Large intestine (tissue), 3 donors: ENCODE results near the gene LRP1. TPM values are rescaled to one million over a fixed set of nuclear protein-coding genes. Genes with fewer than 3 reads are reported as not detected.

Experiments used
- DNase-seq, 2 donors: peaks; one replicate each; pipeline versions ENCODE4 v3.0.0 to v3.0.0-alpha.2; 2013
- H3K27ac ChIP-seq: one replicate; pipeline ENCODE4 v1.5.1; 2013; ENCODE audit warnings: low read length
- H3K27me3 ChIP-seq: 2 replicates; pipeline ENCODE4 v1.6.1; 2013; ENCODE audit warnings: low read length; ENCODE audit not compliant: control insufficient read depth, insufficient read depth
- H3K36me3 ChIP-seq: 2 replicates; pipeline ENCODE4 v1.6.1; 2013; ENCODE audit warnings: low read length; ENCODE audit not compliant: control insufficient read depth, insufficient read depth
- H3K4me1 ChIP-seq: one replicate; pipeline ENCODE4 v1.6.1; 2013; ENCODE audit warnings: low read length; ENCODE audit not compliant: control insufficient read depth, insufficient read depth
- H3K4me3 ChIP-seq: one replicate; pipeline ENCODE4 v1.5.1; 2013; ENCODE audit warnings: low read length
- H3K9me3 ChIP-seq: one replicate; pipeline ENCODE4 v1.6.1; 2013; ENCODE audit warnings: mild to moderate bottlenecking, low read depth, low read length, moderate library complexity; ENCODE audit not compliant: control insufficient read depth
- WGBS: methylation state at CpG from one replicate; pipeline ENCODE4 v1.1.5; 2013; ENCODE audit warnings: low lambda C conversion rate; ENCODE audit not compliant: insufficient coverage; 5-methylcytosine and 5-hydroxymethylcytosine counted together
- polyA plus RNA-seq: library from polyadenylated mRNA; unstranded; fragments of 120-200 nt; gene quantifications from one replicate; pipeline ENCODE4 v1.2.1, GENCODE V29; 2013

LRP1 gene
- polyA plus RNA-seq, 1 donor: 100 TPM

DNA sequence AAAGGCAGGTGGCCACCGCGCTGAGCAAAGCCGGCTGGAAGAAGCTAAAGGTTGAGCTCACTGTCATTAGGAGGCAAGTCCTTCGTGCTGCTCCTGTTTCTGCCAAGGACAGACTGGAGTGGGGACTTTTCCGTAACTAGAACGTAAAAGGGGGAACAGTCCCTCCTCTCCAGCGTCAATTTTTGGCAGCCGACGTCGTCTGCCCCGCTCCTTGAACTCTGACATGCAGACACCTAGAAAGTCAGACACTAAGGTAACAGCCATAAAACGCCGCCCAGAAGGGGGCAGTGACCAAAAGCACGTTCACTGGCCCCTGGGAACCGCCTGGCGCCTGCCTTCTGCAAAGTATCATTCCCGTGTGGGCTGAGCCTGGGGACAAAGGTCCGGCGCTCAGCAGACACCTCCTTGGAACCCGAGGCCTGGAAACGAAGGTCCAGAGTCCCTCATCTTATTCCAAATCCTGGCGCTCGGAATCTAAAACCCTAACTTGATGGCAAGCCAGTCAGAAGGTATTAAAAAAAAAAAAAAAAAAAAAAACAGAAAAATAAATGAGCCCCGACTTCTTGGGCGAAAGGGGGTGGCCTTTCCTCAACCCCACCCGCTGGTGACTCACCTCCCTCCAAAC lies 1.1 kb upstream of the LRP1 start:
- Histone ChIP-seq H3K27me3 (no peaks in the 10 kb centered on the region), H3K27ac (peak overlapping the region; percentile 99), H3K9me3 (no peaks in the 10 kb centered on the region), H3K4me1 (peaks cover 40% of the 10 kb centered on the region), H3K4me3 (peak overlapping the region; percentile 91), H3K36me3 (peaks cover 3% of the 10 kb centered on the region)
- WGBS: no CpG with 5 or more reads among the region's 26 CpGs
- peak; percentile 88 to 95 for DNase-seq

DNA sequence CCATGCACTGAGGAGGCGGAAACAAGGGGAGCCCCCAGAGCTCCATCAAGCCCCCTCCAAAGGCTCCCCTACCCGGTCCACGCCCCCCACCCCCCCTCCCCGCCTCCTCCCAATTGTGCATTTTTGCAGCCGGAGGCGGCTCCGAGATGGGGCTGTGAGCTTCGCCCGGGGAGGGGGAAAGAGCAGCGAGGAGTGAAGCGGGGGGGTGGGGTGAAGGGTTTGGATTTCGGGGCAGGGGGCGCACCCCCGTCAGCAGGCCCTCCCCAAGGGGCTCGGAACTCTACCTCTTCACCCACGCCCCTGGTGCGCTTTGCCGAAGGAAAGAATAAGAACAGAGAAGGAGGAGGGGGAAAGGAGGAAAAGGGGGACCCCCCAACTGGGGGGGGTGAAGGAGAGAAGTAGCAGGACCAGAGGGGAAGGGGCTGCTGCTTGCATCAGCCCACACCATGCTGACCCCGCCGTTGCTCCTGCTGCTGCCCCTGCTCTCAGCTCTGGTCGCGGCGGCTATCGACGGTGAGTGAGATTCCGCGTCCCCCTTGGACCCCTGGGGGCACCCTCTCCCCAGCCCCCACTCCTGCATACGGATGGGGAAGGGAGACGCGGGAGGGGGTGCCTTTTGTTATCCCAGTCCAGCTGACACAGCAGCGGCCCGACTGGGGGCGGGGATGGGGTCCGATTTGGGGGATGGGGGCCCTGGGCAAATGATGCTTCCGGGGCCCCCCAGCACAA lies 400 bp downstream of the LRP1 start:
- H3K27me3 ChIP-seq: no peaks in the 10 kb centered on the region
- DNase-seq: peak in 1 of 2 donors; percentile 29
- H3K4me1 ChIP-seq: peaks cover 49% of the 10 kb centered on the region

DNA sequence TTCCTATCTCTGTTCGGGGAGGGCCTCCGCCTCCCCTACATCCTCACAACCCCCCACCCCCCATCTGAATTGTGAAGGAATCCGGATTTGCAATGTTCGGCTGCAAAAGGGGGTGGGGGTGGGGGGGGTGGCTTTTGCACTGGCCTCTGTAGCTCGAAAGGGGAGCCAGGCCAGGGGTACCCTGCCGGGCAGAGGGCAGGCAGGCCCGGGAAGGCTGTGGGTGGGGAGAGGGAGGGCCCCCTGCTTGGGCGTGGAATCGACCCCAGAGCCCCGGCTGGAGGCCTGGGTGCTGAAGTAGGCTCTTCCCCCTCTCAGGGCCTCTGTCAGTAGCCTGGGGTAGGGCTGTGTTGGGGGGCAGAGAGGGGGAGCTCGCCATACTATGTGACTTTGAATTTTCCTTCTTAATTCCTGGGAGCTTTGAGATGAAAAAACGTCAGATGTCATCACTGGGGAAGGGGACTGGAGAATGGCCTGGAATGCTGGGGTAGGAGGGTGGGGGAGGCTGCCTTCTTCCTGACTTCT lies 1.1 kb downstream of the LRP1 start:
- peak overlapping the region; percentile 99 for H3K27ac ChIP-seq
- peak in 1 of 2 donors; percentile 62 for DNase-seq
- peaks cover 49% of the 10 kb centered on the region for H3K4me1 ChIP-seq
- no peaks in the 10 kb centered on the region for H3K9me3 ChIP-seq
- no peaks in the 10 kb centered on the region for H3K27me3 ChIP-seq
- no CpG with 5 or more reads among the region's 12 CpGs for whole genome bisulfite sequencing
- peak overlapping the region; percentile 91 for H3K4me3 ChIP-seq
- peaks cover 7% of the 10 kb centered on the region for H3K36me3 ChIP-seq

More for the DNA sequence above, 400 bp downstream of the LRP1 start:
- no peaks in the 10 kb centered on the region for H3K9me3 ChIP-seq
- H3K27ac ChIP-seq: peak overlapping the region; percentile 99
- peak overlapping the region; percentile 91 for H3K4me3 ChIP-seq
- peaks cover 7% of the 10 kb centered on the region for H3K36me3 ChIP-seq
- WGBS: no CpG with 5 or more reads among the region's 35 CpGs

DNA sequence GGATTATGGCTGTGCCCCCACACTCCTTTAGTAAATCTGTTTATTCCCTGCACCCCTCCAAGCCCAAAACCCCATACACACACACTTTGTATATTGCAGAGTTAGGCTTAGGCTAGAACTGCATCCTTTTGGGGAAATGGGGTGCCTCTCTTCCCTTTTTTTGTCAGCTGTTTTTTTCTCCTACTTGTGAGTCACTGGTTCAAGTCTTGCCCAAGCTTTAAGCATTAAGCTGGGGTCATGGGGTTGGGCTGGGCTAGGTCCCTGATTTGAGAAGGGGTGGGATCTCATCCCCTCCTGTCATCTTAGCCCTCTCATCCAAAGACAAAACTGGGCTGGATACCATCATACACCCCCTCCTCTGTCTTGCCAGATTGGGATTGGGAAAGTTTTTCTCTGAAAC lies 1.6 kb downstream of the LRP1 start:
- Histone ChIP-seq H3K4me1 (peaks cover 49% of the 10 kb centered on the region), H3K4me3 (peak overlapping the region; percentile 91)

DNA sequence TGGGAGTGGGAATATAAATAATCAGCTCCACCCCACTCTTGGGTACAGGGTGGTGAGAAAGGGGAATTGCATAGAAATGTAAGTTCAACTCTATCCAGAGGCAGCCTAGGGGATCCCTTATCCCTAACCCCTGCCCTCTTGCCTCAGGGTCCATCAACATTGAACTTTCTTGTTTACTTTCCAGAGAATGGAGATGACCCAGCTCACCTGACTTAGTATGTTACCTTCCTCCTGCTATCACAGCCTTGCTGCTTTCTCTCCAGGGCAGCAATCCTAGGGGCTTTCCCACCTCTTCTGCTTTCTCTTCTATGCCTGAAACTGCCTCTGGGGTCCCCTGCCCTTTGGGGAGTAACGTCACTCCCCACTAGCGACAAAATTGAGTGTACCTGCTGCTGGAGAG lies 2.7 kb downstream of the LRP1 start:
- no peaks in the 10 kb centered on the region for H3K9me3 ChIP-seq
- peaks cover 9% of the 10 kb centered on the region for H3K36me3 ChIP-seq
- no CpG with 5 or more reads among the region's 2 CpGs for WGBS
- no peak overlapping the region for H3K27ac ChIP-seq
- DNase-seq: peak; percentile 65 to 81
- H3K4me1 ChIP-seq: peaks cover 55% of the 10 kb centered on the region
- no peaks in the 10 kb centered on the region for H3K27me3 ChIP-seq
- no peak overlapping the region for H3K4me3 ChIP-seq

More for the DNA sequence above, 1.6 kb downstream of the LRP1 start:
- Histone ChIP-seq H3K27ac (peak overlapping the region; percentile 99), H3K27me3 (no peaks in the 10 kb centered on the region), H3K36me3 (peaks cover 7% of the 10 kb centered on the region), H3K9me3 (no peaks in the 10 kb centered on the region)
- DNase-seq: peak in 1 of 2 donors; percentile 35

DNA sequence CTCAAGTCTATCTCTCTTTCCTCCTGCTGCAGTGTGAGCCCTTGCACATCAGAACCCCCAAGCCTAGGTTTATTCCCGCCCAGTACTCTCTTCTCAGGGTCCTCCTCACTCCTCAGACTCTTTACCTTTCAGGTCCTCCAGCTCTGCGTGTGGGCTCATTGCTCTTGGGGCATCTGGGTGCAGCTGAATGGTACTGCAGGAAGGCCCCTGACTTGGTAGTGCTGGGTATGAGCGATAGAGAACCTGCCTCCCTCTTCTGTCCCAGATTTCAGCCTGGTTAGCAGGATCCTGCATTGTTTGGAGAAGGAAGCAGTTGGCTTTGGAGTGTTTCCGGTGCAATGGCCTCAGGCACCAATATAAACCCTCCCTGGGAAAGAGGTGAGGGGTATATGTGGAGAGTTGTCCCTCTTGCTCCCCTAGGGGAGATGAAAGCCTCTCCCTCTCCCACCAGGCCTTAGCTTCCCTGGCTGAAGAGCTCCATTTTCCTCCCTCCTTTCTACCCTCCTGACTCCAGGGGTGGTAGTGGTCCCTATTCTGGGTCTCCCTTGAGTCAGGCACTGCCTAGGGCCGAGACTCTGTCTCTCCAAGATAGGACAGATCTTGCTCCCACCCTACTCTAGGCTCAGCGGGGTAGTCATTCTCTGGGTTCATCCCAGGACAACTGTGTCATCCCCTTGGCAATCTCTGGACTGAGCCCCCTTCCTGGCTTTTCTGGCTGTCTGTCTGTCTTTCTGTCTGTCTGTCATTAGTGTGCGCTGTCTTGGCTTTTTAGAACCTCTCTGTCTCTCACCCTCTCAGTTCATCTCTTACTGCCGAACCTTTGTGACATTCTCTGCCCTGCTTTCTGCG lies 3.8 kb downstream of the LRP1 start:
- 81% methylated on average over 2 of the region's 9 CpGs for WGBS
- H3K4me3 ChIP-seq: no peak overlapping the region

DNA sequence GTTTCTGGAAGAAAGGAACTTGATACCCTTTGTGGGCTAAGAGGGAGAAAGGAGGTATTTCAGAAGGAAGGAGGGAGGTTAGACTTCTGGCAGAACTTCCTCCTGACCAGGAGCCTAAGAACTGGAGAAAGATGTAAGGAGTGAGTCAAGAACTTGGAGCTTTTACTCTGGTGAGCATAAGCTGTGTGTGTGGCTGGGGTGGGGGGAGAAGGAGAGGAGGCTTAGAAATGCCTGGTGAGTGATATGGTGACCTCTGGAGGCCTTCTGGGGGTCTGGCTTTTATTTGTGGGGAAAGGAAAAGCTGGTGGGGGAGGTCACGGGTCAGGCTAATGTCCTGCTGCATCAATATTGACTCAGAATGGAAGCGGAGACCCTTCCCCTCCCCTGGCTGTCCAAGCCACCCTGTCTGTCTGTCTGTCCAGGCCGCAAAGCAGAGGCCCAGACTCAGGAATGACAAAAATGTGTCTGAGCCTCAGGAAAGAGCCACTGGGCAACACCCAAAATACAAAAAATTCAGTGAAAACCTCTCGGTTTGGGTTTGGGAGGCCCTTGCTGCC lies 4.8 kb downstream of the LRP1 start:
- Histone ChIP-seq H3K27ac (peak overlapping the region; percentile 2), H3K36me3 (peaks cover 11% of the 10 kb centered on the region), H3K4me1 (peaks cover 54% of the 10 kb centered on the region), H3K27me3 (no peaks in the 10 kb centered on the region), H3K4me3 (no peak overlapping the region), H3K9me3 (no peaks in the 10 kb centered on the region)
- WGBS: no CpG with 5 or more reads among the region's 4 CpGs
- DNase-seq: no peak

More for the DNA sequence above, 3.8 kb downstream of the LRP1 start:
- Histone ChIP-seq H3K36me3 (peaks cover 11% of the 10 kb centered on the region), H3K4me1 (peaks cover 48% of the 10 kb centered on the region), H3K27ac (no peak overlapping the region), H3K27me3 (no peaks in the 10 kb centered on the region), H3K9me3 (no peaks in the 10 kb centered on the region)
- no peak for DNase-seq

DNA sequence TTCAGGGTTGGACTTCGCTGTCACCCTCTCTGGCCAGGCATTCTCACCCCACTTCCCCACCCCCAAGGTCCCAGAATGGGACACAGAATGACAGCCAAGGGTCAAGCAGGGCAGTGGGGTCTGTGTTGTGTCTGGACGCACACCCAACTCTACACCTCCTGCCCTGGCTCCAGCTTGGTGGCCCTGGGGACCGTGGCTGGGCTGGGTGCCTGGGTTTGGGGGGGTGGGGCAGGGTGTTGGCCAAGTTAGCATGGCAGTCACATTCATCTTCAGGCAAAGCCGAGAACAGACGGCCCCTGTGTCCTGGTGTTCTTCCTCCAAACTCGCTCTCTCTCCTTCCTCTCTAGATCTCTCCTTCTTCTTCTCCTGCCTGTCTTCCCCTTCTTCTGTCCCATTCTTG lies 5.6 kb downstream of the LRP1 start:
- Histone ChIP-seq H3K27ac (no peak overlapping the region), H3K4me3 (no peak overlapping the region), H3K27me3 (no peaks in the 10 kb centered on the region), H3K4me1 (peaks cover 61% of the 10 kb centered on the region), H3K9me3 (no peaks in the 10 kb centered on the region), H3K36me3 (peaks cover 17% of the 10 kb centered on the region)
- no peak for DNase-seq
- no CpG with 5 or more reads among the region's 6 CpGs for WGBS

DNA sequence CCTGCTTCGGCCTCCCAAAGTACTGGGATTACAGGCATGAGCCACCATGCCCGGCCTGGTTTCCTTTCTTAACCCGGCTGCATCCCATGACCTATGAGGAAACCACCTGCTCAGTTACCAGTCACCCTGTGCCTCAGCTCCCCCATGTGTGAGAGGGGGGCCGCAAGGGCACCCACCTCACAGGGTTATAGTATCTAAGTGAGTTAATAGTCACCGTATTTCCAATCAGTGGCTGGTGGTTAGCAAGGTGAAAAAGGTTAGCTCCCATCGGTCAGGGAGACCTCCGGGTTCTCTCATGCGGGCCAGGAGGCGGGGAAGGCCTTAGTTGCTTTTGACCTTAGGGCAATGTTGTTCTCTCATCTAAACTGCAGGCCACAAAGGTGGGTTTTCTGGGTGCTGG lies 6.7 kb downstream of the LRP1 start:
- DNase-seq: no peak
- Histone ChIP-seq H3K9me3 (no peaks in the 10 kb centered on the region), H3K27ac (peak overlapping the region; percentile 59), H3K4me1 (peaks cover 61% of the 10 kb centered on the region), H3K27me3 (no peaks in the 10 kb centered on the region), H3K36me3 (peaks cover 27% of the 10 kb centered on the region), H3K4me3 (no peak overlapping the region)
- no CpG with 5 or more reads among the region's 9 CpGs for WGBS
